ENCODE measurements around the gene DENND5A. TPM values are rescaled to one million over a fixed set of nuclear protein-coding genes. Genes with fewer than 3 reads are reported as not detected.

Gene DENND5A
- total and polyA plus RNA-seq, 10 of the 15 experiments (the other 5 are each of a cell fraction or from before 2014, with no cell fraction given), result 15.6 to 157 (median 85.1) TPM

DNA sequence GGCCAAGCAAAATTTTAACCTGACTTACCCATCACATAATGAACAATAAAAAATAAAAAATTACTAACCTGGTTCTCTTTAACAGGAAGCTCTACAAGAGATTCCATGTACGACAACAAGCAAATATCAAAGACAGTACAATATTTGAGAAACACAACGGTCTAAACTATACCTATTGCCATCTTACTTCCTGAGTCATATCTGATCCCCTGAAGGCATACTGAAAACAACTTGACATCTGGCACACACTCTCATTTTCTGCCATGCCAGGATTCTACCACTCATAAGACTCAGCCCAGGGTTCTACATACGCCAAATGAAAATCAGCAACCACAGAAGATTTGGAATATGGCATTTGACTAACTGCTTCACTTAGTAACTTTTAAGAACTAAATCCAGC lies 13.8 kb downstream of the DENND5A start:
- no TSS peak for BruUV-seq (replicated peaks)
- Histone ChIP-seq H3K79me2 (ENCODE audit: control insufficient read depth, insufficient read depth, low read length) (peaks cover 17% of the 10 kb centered on the region), H3K9me3 (replicated peaks; ENCODE audit: control insufficient read depth, insufficient read depth, low read length) (no peaks in the 10 kb centered on the region), H2AFZ (ENCODE audit: control insufficient read depth, low read depth, low read length) (no peak overlapping the region), H3K4me1 (ENCODE audit: control insufficient read depth, insufficient read depth, low read length) (peaks cover 26% of the 10 kb centered on the region), H3K27ac (ENCODE audit: control insufficient read depth, insufficient read depth) (no peak overlapping the region), H3K27me3 (replicated peaks in 1 of 2; ENCODE audit: control insufficient read depth in 2 of 2, insufficient read depth in 2 of 2, low read length in 1 of 2) (no peaks in the 10 kb centered on the region), H3K9ac (ENCODE audit: control insufficient read depth, insufficient read depth, low read length) (no peak overlapping the region), H3K4me3 (no peak overlapping the region), H4K20me1 (ENCODE audit: control insufficient read depth, insufficient read depth) (no peaks in the 10 kb centered on the region), H3K4me2 (ENCODE audit: control insufficient read depth, insufficient read depth) (no peak overlapping the region), H3K36me3 (ENCODE audit: control insufficient read depth in 2 of 2, insufficient read depth in 2 of 2, low read length in 1 of 2) (no peaks in the 10 kb centered on the region)
- ATAC-seq (peak; percentile 40), DNase-seq (ENCODE audit: low read depth, low spot score) (no peak), FAIRE-seq (no peak)
- TF ChIP-seq JUNB (IDR thresholded peaks at IDR 0.05) (no peak), SPI1 (IDR thresholded peaks at IDR 0.05; ENCODE audit: borderline replicate concordance, insufficient read depth, low read depth, low read length) (no peak), MXI1 (IDR thresholded peaks at IDR 0.05; ENCODE audit: low read depth, low read length) (no peak), NR2F1 (conservative IDR thresholded peaks at IDR 0.05) (no peak), RBBP5 (conservative IDR thresholded peaks at IDR 0.05) (no peak), KAT2A (conservative IDR thresholded peaks at IDR 0.05; ENCODE audit: control insufficient read depth, low read depth, low read length) (no peak), HDAC6 (IDR thresholded peaks at IDR 0.05; ENCODE audit: unreplicated experiment) (no peak), ATF7 (IDR thresholded peaks at IDR 0.05; ENCODE audit: low read depth) (no peak), ZBED1 (IDR thresholded peaks at IDR 0.05; ENCODE audit: borderline replicate concordance) (no peak), HDGF (IDR thresholded peaks at IDR 0.05) (no peak)
- TF ChIP-seq, protein P1, sequence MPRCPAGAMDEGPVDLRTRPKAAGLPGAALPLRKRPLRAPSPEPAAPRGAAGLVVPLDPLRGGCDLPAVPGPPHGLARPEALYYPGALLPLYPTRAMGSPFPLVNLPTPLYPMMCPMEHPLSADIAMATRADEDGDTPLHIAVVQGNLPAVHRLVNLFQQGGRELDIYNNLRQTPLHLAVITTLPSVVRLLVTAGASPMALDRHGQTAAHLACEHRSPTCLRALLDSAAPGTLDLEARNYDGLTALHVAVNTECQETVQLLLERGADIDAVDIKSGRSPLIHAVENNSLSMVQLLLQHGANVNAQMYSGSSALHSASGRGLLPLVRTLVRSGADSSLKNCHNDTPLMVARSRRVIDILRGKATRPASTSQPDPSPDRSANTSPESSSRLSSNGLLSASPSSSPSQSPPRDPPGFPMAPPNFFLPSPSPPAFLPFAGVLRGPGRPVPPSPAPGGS (IDR thresholded peaks at IDR 0.05; ENCODE audit: borderline replicate concordance, insufficient read depth, low read depth, low read length, poor library complexity, severe bottlenecking), result no peak
- in situ Hi-C loops (cut with MboI), result no loop called here
- SMC1A ChIA-PET (ENCODE audit: uncharacterized antibody, unreplicated experiment), result interaction anchor here (1.1 to 3.3 kb wide), 5 partner anchors 10 to 42 kb away, joined by 3 to 19 read pairs (median 8); no protein-coding TSS in a partner anchor
- RAD21 ChIA-PET (ENCODE audit: unreplicated experiment), result interaction anchor here (1.2 to 1.9 kb wide), 3 partner anchors 10 to 84 kb away, joined by 3 to 6 read pairs (median 4); no protein-coding TSS in a partner anchor
- intact Hi-C loops (cut with micrococcal nuclease; ENCODE audit: unreplicated experiment), result loop anchor here (2.0 kb wide), 1 partner anchor 41 kb away; no protein-coding TSS in a partner anchor
- POLR2A ChIA-PET, result interaction anchor here (0.7 to 1.6 kb wide), 2 partner anchors 10 to 41 kb away, joined by 3 to 4 read pairs; no protein-coding TSS in a partner anchor
- CTCF ChIA-PET, result interaction anchor here (0.7 to 1.6 kb wide), 3 partner anchors 10 to 255 kb away, joined by 3 to 4 read pairs (median 4); no protein-coding TSS in a partner anchor
- WGBS (ENCODE audit: insufficient coverage, insufficient replicate concordance, low lambda C conversion rate, missing lambda C conversion rate), result 53% methylated on average over 3 of the region's 3 CpGs
